Smooth muscle cell (in vitro differentiated cells): ENCODE results near the gene LPCAT2. TPM values are rescaled to one million over a fixed set of nuclear protein-coding genes. Genes with fewer than 3 reads are reported as not detected.

ENCODE experiments used
- DNase-seq: peaks from one replicate; lab custom pipeline; 2025; ENCODE audit not compliant: unreplicated experiment; lab: John Stamatoyannopoulos, UW
- H2AFZ ChIP-seq: fragments of 200-600 bp; sonication (generic); 2 replicates; pipeline ENCODE4 v1.6.0; 2016; ENCODE audit warnings: antibody characterized with exemption, low read depth, mild to moderate bottlenecking
- H3F3A ChIP-seq: fragments of 200-600 bp; sonication (generic); 2 replicates; pipeline ENCODE4 v1.6.0; 2017; ENCODE audit warnings: antibody characterized with exemption, low read depth
- H3K27ac ChIP-seq: fragments of 200-600 bp; sonication (generic); 2 replicates; pipeline ENCODE4 v1.5.1; 2016; ENCODE audit warnings: low read depth, mild to moderate bottlenecking
- H3K27me3 ChIP-seq: fragments of 200-600 bp; sonication (generic); 2 replicates; pipeline ENCODE4 v1.6.1; 2016; ENCODE audit warnings: low read depth, mild to moderate bottlenecking
- H3K36me3 ChIP-seq: fragments of 200-600 bp; sonication (generic); 2 replicates; pipeline ENCODE4 v1.5.1; 2016; ENCODE audit warnings: low read depth
- H3K4me1 ChIP-seq: fragments of 200-600 bp; sonication (generic); 2 replicates; pipeline ENCODE4 v1.5.1; 2016; ENCODE audit warnings: low read depth
- H3K4me2 ChIP-seq: fragments of 200-600 bp; sonication (generic); 2 replicates; pipeline ENCODE4 v1.6.0; 2016; ENCODE audit warnings: mild to moderate bottlenecking
- H3K4me3 ChIP-seq: fragments of 200-600 bp; sonication (generic); 2 replicates; pipeline ENCODE4 v1.5.1; 2016; ENCODE audit warnings: mild to moderate bottlenecking
- H3K79me2 ChIP-seq: fragments of 200-600 bp; sonication (generic); 2 replicates; pipeline ENCODE4 v1.6.0; 2016; ENCODE audit warnings: low read depth, mild to moderate bottlenecking
- H3K9ac ChIP-seq: fragments of 200-600 bp; sonication (generic); 2 replicates; pipeline ENCODE4 v1.6.0; 2016; ENCODE audit warnings: low read depth
- H3K9me3 ChIP-seq: fragments of 200-600 bp; sonication (generic); replicated peaks from 2 replicates; pipeline ENCODE4 v1.5.1; 2016; ENCODE audit warnings: low read depth
- H4K20me1 ChIP-seq: fragments of 200-600 bp; sonication (generic); 2 replicates; pipeline ENCODE4 v1.6.0; 2016; ENCODE audit warnings: low read depth
- CTCF ChIP-seq: fragments of 200-600 bp; sonication (generic); IDR thresholded peaks from 2 replicates; pipeline ENCODE4 v1.5.1; 2017; ENCODE audit warnings: borderline replicate concordance, mild to moderate bottlenecking, antibody characterized with exemption; ENCODE audit not compliant: insufficient read depth, poor library complexity, severe bottlenecking
- WGBS: methylation state at CpG from one replicate; pipeline ENCODE4 v1.1.7; 2016; ENCODE audit warnings: low lambda C conversion rate; 5-methylcytosine and 5-hydroxymethylcytosine counted together
- polyA plus RNA-seq: library from polyadenylated mRNA; unstranded; fragments of >200 nt; fragmentation: Nextera tagmentation; extraction: Ambion mirVana; gene quantifications from 2 replicates; pipeline ENCODE4 v1.2.1, GENCODE V29; 2016
- total RNA-seq: library from RNA; depleted of rRNA; stranded (reverse); fragments of >200 nt; gene quantifications from 2 replicates; pipeline ENCODE4 v1.2.3, GENCODE V29; 2014

The LPCAT2 gene
- total and polyA plus RNA-seq, 2 experiments from 2014 or later, result 12.3 to 55.6 TPM

- 91% methylated on average over 2 of the region's 2 CpGs for WGBS
- Histone ChIP-seq H3K36me3 (no peaks in the 10 kb centered on the region), H4K20me1 (no peaks in the 10 kb centered on the region), H3F3A (peaks cover 5% of the 10 kb centered on the region), H3K4me1 (no peaks in the 10 kb centered on the region), H3K9me3 (no peaks in the 10 kb centered on the region), H3K27me3 (no peaks in the 10 kb centered on the region), H3K4me3 (no peak overlapping the region), H3K27ac (no peak overlapping the region), H3K9ac (no peak overlapping the region), H2AFZ (no peak overlapping the region), H3K4me2 (no peak overlapping the region), H3K79me2 (no peaks in the 10 kb centered on the region)
- no peak for TF ChIP-seq CTCF
- no peak for DNase-seq
Measured at GRCh38 chr16:55561319-55561848, 52.5 kb downstream of the LPCAT2 start.

- Histone ChIP-seq H3K4me3 (no peak overlapping the region), H3K9me3 (no peaks in the 10 kb centered on the region), H3K36me3 (no peaks in the 10 kb centered on the region), H3F3A (peaks cover 5% of the 10 kb centered on the region), H4K20me1 (no peaks in the 10 kb centered on the region), H3K9ac (no peak overlapping the region), H3K4me1 (no peaks in the 10 kb centered on the region), H3K27me3 (no peaks in the 10 kb centered on the region), H3K27ac (no peak overlapping the region), H3K4me2 (no peak overlapping the region), H2AFZ (no peak overlapping the region), H3K79me2 (no peaks in the 10 kb centered on the region)
- 94% methylated on average over 1 of the region's 1 CpG for WGBS
- TF ChIP-seq CTCF, result no peak
- no peak for DNase-seq
Measured at GRCh38 chr16:55562936-55563335, 54.1 kb downstream of the LPCAT2 start.

- TF ChIP-seq CTCF, result no peak
- DNase-seq, result no peak
- Histone ChIP-seq H3K4me3 (no peak overlapping the region), H3K36me3 (no peaks in the 10 kb centered on the region), H3K9me3 (no peaks in the 10 kb centered on the region), H3K9ac (no peak overlapping the region), H4K20me1 (no peaks in the 10 kb centered on the region), H3K27me3 (no peaks in the 10 kb centered on the region), H3K27ac (no peak overlapping the region), H2AFZ (no peak overlapping the region), H3K4me1 (no peaks in the 10 kb centered on the region), H3K4me2 (no peak overlapping the region), H3K79me2 (no peaks in the 10 kb centered on the region), H3F3A (peaks cover 2% of the 10 kb centered on the region)
- WGBS, result 100% methylated on average over 2 of the region's 2 CpGs
Measured at GRCh38 chr16:55563797-55564196, 54.9 kb downstream of the LPCAT2 start.

GRCh38 chr16:55565086-55565485 is 56.2 kb downstream of the LPCAT2 start:
- H3F3A ChIP-seq, result no peaks in the 10 kb centered on the region
- H3K9me3 ChIP-seq, result no peaks in the 10 kb centered on the region
- no peak overlapping the region for H2AFZ ChIP-seq
- no peak for DNase-seq
- no peaks in the 10 kb centered on the region for H3K79me2 ChIP-seq
- H3K4me2 ChIP-seq, result no peak overlapping the region
- H4K20me1 ChIP-seq, result no peaks in the 10 kb centered on the region
- TF ChIP-seq CTCF, result no peak
- H3K4me3 ChIP-seq, result no peak overlapping the region
- H3K36me3 ChIP-seq, result no peaks in the 10 kb centered on the region
- H3K9ac ChIP-seq, result no peak overlapping the region
- no peaks in the 10 kb centered on the region for H3K4me1 ChIP-seq
- no peaks in the 10 kb centered on the region for H3K27me3 ChIP-seq
- H3K27ac ChIP-seq, result no peak overlapping the region
- 100% methylated on average over 1 of the region's 1 CpG for WGBS
